ENCODE data around the gene GRWD1. TPM values are rescaled to one million over a fixed set of nuclear protein-coding genes. Genes with fewer than 3 reads are reported as not detected.

Gene GRWD1
- total and polyA plus RNA-seq, 2 donors (not counting 1 experiment from before 2014, with no cell fraction given) = 10.6 to 40.7 TPM

GRCh38 chr19:48470856-48471255 lies 25.1 kb downstream of the GRWD1 start:
- ChIA-PET CTCF (interaction anchor here (0.7 to 1.5 kb wide), 3 partner anchors 10 to 79 kb away, joined by 3 to 6 read pairs (median 4); partner anchors contain the start of gene KDELR1), POLR2A (interaction anchor here (0.6 to 1.3 kb wide), 3 partner anchors 10 to 32 kb away, joined by 3 to 6 read pairs (median 3); partner anchors contain the start of gene GRWD1)
- no peak overlapping the region for H3K27ac Mint-ChIP-seq
- intact Hi-C loops (cut with micrococcal nuclease) = no loop called here
- no peaks in the 10 kb centered on the region for H3K9me3 ChIP-seq (ENCODE audit: control extremely low read depth in 1 of 3, control insufficient read depth in 2 of 3, insufficient read depth in 1 of 3, low read length in 2 of 3)
- ATAC-seq (ENCODE audit: low read depth) (no peak), DNase-seq (no peak)
- H3K36me3 ChIP-seq (replicated peaks in 1 of 2; ENCODE audit: control extremely low read depth in 1 of 2, control insufficient read depth in 1 of 2, extremely low read depth in 1 of 2, insufficient read depth in 2 of 2, low read length in 1 of 2) = peaks cover 2 to 46% of the 10 kb centered on the region in 2 experiments
- H3K27me3 ChIP-seq (replicated peaks in 1 of 4; ENCODE audit: control extremely low read depth in 1 of 4, control insufficient read depth in 3 of 4, insufficient read depth in 4 of 4, low read length in 3 of 4) = peaks cover 0 to 3% (median 0%) of the 10 kb centered on the region in 4 experiments
- no peak overlapping the region for H3K27ac ChIP-seq (ENCODE audit: low read length in 2 of 2)
- no peak for TF ChIP-seq CTCF (IDR thresholded peaks at IDR 0.05)
- no peak for TF ChIP-seq EZH2 (IDR thresholded peaks at IDR 0.05; ENCODE audit: borderline replicate concordance, insufficient read depth, low read depth, low read length, poor library complexity, severe bottlenecking)
- WGBS (ENCODE audit: insufficient coverage) = 94% methylated on average over 5 of the region's 10 CpGs
- no peak overlapping the region for H2AFZ ChIP-seq (ENCODE audit: insufficient read depth, low read depth, low read length, poor library complexity, severe bottlenecking)
- peaks cover 17% of the 10 kb centered on the region for H3K4me1 Mint-ChIP-seq
- H3K79me2 ChIP-seq (ENCODE audit: control insufficient read depth, insufficient read depth, low read length) = peaks cover 11% of the 10 kb centered on the region
- no peak overlapping the region for H3K9ac ChIP-seq (ENCODE audit: low read length)
- no peak overlapping the region for H3K4me2 ChIP-seq (replicated peaks; ENCODE audit: low read depth, low read length, poor library complexity, severe bottlenecking)
- H3K4me1 ChIP-seq (ENCODE audit: control insufficient read depth in 2 of 2, insufficient read depth in 2 of 2, low read length in 2 of 2) = peaks cover 11 to 15% of the 10 kb centered on the region in 2 donors
- peak overlapping the region; percentile 92 for H3K4me3 Mint-ChIP-seq
- no peaks in the 10 kb centered on the region for H3K9me3 Mint-ChIP-seq (ENCODE audit: insufficient read depth)
- H3K4me3 ChIP-seq (ENCODE audit: control extremely low read depth in 1 of 5, extremely low read depth in 1 of 5, insufficient read depth in 1 of 5, low read depth in 2 of 5, low read length in 4 of 5) = no peak overlapping the region
- peaks cover 9% of the 10 kb centered on the region for H4K20me1 ChIP-seq (ENCODE audit: control insufficient read depth, insufficient read depth, low read length, poor library complexity, severe bottlenecking)
- H3K27me3 Mint-ChIP-seq = no peaks in the 10 kb centered on the region

GRCh38 chr19:48471836-48472235 lies 26.1 kb downstream of the GRWD1 start:
- Histone ChIP-seq H3K4me1 (ENCODE audit: control insufficient read depth in 2 of 2, insufficient read depth in 2 of 2, low read length in 2 of 2) (peaks cover 11 to 15% of the 10 kb centered on the region in 2 donors), H3K4me3 (ENCODE audit: control extremely low read depth in 1 of 5, extremely low read depth in 1 of 5, insufficient read depth in 1 of 5, low read depth in 2 of 5, low read length in 4 of 5) (no peak overlapping the region), H3K4me2 (replicated peaks; ENCODE audit: low read depth, low read length, poor library complexity, severe bottlenecking) (no peak overlapping the region), H2AFZ (ENCODE audit: insufficient read depth, low read depth, low read length, poor library complexity, severe bottlenecking) (no peak overlapping the region), H3K79me2 (ENCODE audit: control insufficient read depth, insufficient read depth, low read length) (peaks cover 11% of the 10 kb centered on the region), H4K20me1 (ENCODE audit: control insufficient read depth, insufficient read depth, low read length, poor library complexity, severe bottlenecking) (peaks cover 9% of the 10 kb centered on the region), H3K36me3 (replicated peaks in 1 of 2; ENCODE audit: control extremely low read depth in 1 of 2, control insufficient read depth in 1 of 2, extremely low read depth in 1 of 2, insufficient read depth in 2 of 2, low read length in 1 of 2) (peaks cover 2 to 49% of the 10 kb centered on the region in 2 experiments), H3K9me3 (ENCODE audit: control extremely low read depth in 1 of 3, control insufficient read depth in 2 of 3, insufficient read depth in 1 of 3, low read length in 2 of 3) (no peaks in the 10 kb centered on the region), H3K9ac (ENCODE audit: low read length) (no peak overlapping the region), H3K27me3 (replicated peaks in 1 of 4; ENCODE audit: control extremely low read depth in 1 of 4, control insufficient read depth in 3 of 4, insufficient read depth in 4 of 4, low read length in 3 of 4) (peaks cover 0 to under 1% (median 0%) of the 10 kb centered on the region in 4 experiments), H3K27ac (ENCODE audit: low read length in 2 of 2) (no peak overlapping the region)
- Mint-ChIP-seq H3K27me3 (no peaks in the 10 kb centered on the region), H3K4me1 (peaks cover 17% of the 10 kb centered on the region), H3K27ac (no peak overlapping the region), H3K4me3 (no peak overlapping the region), H3K9me3 (ENCODE audit: insufficient read depth) (no peaks in the 10 kb centered on the region)
- WGBS (ENCODE audit: insufficient coverage) = 98% methylated on average over 4 of the region's 4 CpGs
- intact Hi-C loops (cut with micrococcal nuclease) = no loop called here
- CTCF ChIA-PET = no interaction called here
- TF ChIP-seq CTCF (IDR thresholded peaks at IDR 0.05) = no peak
- TF ChIP-seq EZH2 (IDR thresholded peaks at IDR 0.05; ENCODE audit: borderline replicate concordance, insufficient read depth, low read depth, low read length, poor library complexity, severe bottlenecking) = no peak
- DNase-seq (no peak), ATAC-seq (ENCODE audit: low read depth) (no peak)
- POLR2A ChIA-PET = no interaction called here

Measured in B cell (primary cell).